ENCODE data around the gene PATJ.
A peak's percentile ranks its signal among the peaks of the same experiment; 100 is the strongest.
"Not testable (repeated sequence)": the region's sequence is repeated elsewhere in the genome, so short reads cannot be mapped to it uniquely, and the experiment has no call there.

PATJ gene

DNA sequence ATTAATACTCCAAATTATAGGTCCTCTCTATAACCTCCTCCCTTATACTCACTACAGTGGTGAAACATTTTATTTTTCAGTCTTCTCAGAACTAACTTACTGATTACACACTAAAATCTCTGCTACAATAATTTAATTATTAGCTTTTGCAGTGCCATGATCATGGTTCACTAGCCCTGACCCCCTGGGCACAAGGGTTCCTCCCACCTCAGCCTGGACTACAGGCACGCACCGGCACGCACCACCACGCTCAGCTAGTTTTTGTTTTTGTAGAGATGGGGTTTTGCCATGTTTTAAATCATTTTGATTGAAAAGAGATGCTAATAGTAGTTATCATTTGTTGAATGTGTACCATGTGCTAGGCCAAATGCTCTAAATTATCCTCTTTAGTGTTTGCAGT, 6.3 kb downstream of the PATJ start:
- no peak for DNase-seq (ENCODE audit: low spot score)

GRCh38 chr1:61749574-61749973, 7.3 kb downstream of the PATJ start:
- no peak for DNase-seq (ENCODE audit: low spot score)

GRCh38 chr1:61752921-61753389, 10.7 kb downstream of the PATJ start:
- no peak for DNase-seq (ENCODE audit: low spot score)

GRCh38 chr1:61753998-61754508, 11.8 kb downstream of the PATJ start:
- no peak for DNase-seq (ENCODE audit: low spot score)

DNA sequence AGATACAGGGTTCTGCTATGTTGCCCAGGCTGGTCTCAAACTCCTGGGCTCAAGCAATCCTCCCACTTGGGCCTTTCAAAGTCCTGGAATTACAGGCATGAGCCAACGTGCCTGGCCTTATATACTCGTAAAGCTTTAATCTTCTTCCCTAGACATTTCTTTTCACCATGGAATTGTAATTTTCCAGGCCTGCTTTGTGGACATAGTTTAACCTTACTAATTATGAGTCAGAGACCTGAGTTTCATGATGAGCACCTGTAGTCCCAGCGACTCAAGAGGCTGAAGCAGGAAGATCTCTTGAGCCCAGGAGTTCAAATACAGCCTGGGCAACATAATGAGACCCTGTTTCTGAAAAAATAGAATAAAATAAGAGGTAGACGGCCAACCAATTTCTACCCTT, 12.3 kb downstream of the PATJ start:
- no peak for DNase-seq (ENCODE audit: low spot score)

DNA sequence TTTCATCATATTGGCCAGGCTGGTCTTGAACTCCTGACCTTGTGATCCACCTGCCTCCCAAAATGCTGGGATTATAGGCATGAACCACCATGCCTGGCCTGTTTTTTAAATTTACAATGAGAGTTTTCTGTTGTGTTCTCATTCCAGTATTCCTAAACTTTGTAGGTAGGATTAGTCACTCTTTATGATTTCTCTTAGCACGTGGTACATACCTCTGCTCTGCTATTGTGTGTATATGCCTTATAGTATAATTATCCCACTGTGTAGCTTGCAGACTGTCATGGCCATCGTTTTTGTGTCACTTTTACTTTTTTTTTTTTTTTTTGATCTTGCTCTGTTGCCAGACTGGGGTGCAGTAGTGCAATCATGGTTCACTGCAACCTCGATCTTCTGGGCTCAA, 14.5 kb downstream of the PATJ start:
- DNase-seq (ENCODE audit: low spot score), result no peak

DNA sequence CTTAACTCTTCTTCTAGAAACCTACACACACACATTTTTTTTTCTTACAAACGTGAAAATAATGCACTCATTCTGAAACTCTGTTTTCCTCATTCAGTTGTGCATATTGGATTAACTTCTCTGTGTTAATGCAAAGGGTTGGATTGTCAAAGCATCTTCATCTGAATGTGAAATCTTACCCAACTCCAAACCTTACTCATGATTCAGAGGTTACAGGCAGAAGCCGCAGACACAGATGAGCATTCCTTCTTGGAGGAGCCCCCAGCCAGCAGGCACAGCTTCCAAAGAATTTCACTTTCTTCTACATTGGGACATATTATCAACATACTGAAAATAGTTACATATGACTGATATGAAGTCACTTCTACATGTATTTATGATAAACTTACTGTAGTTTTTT, 15.7 kb downstream of the PATJ start:
- DNase-seq (ENCODE audit: low spot score), result no peak

DNA sequence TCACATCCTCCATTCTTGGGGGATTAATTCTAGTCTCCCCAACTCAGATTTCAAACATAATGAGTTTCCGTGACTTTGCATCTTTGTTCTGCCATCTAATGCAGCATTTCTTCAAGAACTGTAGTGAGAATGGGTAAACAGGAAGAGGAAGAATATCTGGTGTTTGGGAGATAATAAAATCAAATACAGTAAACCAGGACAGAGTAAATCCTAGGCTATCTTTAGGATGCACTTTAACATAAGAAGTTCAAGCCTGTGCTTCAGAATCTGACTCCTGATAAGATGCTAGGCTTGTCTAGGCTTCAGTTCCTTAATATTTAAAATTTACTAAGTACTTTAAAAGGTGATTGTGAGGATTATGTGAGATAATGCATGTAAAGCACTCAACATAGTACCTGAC, 27.9 kb downstream of the PATJ start:
- DNase-seq (ENCODE audit: low spot score), result no peak

GRCh38 chr1:61776091-61776490, 33.8 kb downstream of the PATJ start:
- no peak for DNase-seq (ENCODE audit: low spot score)

DNA sequence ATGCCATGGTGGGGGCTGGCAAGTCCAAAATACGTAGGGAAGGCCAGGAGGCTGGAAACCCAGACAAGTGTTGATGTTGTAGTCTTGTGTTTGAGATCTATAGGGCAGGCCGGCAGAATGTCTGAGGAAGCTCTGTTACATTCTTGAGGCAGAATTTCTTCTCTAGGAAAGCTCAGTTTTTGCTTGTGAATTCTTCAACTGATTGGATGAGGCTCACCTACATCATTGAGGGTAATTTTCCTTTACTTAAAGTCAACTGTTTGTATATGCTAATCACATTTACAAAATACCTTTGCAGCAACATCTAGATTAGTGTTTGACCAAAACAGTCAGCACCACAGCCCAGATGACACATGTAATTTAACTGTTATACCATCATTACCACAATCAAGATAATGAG, 37.0 kb downstream of the PATJ start:
- DNase-seq (ENCODE audit: low spot score), result no peak

GRCh38 chr1:61781151-61781550, 38.9 kb downstream of the PATJ start:
- DNase-seq (ENCODE audit: low spot score), result no peak

- no peak for DNase-seq (ENCODE audit: low spot score)
Observed at GRCh38 chr1:61782771-61783170, 40.5 kb downstream of the PATJ start.

DNA sequence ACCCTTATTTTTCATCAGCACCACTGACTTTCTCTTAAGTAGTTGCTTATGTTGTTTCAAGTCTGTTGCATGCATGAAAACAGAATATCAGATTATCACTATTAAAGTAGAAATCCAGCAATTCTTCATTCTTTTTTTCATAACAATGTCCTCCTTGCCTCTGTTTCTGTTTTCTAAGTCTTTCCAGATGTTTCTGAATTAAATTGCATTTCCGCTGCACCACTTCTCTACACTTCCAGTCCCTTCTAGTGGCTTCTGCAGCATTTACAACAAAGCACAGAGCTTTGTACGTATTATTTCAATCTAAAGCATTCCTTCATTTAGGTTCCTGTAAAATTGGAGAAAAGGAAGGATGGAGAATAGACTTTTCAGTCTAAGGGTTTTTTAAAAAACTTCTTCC, 42.4 kb downstream of the PATJ start:
- DNase-seq (ENCODE audit: low spot score), result no peak

DNA sequence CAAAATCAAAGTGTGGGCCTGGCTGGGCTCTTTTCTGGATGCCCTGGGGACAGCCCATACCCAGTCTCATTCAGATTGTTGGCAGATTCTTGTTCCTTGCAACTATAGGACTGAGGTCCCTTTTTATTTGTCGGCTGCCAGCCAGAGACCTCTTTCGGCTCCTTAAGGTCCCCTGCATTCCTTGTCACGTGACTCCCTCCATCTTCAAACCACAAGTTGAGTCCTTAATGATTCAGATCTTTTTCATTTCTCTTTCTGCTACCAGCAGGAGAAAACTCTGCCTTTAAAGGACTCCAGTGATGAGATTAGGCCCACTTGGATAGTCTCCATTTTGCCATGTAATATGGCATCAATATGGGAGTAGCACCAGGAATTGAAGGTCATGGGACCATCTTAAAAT, 48.6 kb downstream of the PATJ start:
- DNase-seq (ENCODE audit: low spot score), result no peak

GRCh38 chr1:61797045-61797755, 54.9 kb downstream of the PATJ start:
- DNase-seq (ENCODE audit: low spot score), result peak; percentile 9

DNA sequence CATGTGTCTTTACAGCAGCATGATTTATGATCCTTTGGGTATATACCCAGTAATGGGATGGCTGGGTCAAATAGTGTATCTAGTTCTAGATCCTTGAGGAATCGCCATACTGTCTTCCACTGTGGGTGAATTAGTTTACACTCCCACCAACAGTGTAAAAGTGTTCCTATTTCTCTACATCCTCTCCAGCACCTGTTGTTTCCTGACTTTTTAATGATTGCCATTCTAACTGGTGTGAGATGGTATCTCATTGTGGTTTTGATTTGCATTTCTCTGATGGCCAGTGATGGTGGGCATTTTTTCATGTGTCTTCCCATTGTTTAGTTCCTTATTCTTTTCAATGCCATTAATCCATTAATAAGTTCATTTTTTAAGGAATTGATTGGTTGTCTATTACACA, 58.8 kb downstream of the PATJ start:
- DNase-seq (ENCODE audit: low spot score), result not testable (repeated sequence)

GRCh38 chr1:61807606-61808140, 65.4 kb downstream of the PATJ start:
- DNase-seq (ENCODE audit: low spot score), result no peak

DNA sequence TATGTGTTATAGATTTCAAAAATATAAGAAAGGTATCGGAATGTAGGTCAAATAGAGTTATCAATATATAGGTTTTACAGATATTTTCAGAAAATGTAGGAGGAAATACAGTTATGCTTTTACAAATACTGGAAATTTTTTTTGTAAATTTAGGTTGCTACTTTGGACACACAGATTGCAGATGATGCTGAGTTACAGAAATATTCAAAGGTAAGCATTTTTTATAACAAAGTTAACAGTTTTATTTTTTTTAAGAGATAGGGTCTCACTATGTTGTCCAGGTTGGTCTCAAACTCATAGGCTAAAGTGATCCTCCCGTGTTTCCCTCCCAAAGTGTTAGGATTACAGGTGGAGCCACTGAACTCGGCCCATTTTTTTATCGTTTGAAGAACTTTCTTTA, 66.0 kb downstream of the PATJ start:
- DNase-seq (ENCODE audit: low spot score), result no peak

- DNase-seq (ENCODE audit: low spot score), result no peak
Observed at GRCh38 chr1:61808968-61809367, 66.7 kb downstream of the PATJ start.

- no peak for DNase-seq (ENCODE audit: low spot score)
Observed at GRCh38 chr1:61812916-61813315, 70.6 kb downstream of the PATJ start.

DNA sequence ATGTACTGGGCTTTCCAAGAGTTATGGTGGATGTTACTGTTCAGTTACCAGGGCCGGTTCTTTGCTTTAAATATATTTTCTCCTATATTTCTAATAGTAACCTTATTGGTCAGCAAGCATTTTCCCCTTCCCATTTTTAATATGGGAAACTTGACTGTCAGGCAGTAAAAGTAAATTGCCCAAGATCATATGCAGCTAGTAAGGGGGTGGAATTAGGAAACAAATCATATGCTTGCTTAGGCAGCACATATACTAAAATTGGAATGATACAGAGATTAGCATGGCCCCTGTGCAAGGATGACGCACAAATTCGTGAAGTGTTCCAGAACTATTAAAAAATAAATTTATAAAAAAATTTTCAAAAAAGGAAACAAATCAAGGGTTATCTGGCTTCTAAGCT, 73.9 kb downstream of the PATJ start:
- no peak for DNase-seq (ENCODE audit: low spot score)

GRCh38 chr1:61818992-61819391, 76.7 kb downstream of the PATJ start:
- no peak for DNase-seq (ENCODE audit: low spot score)

DNA sequence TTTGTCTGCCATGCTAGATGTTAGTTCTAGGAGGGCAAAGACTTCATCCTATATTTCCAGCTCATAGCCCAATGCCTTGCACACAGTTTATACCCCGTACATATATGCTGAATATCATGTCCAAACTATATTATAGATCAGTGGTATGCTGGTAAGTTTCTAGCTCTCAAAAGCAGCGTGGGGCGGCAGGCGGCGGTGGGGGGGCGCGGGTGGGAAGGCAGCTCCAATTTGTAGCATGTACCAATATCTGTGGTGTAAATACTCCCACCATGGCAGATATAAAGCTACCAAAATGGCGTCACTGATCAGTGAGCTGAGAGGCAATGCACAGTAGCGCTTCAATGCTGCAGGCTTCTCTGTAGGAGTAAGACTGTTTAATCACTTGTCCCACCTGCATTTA, 77.1 kb downstream of the PATJ start:
- no peak for DNase-seq (ENCODE audit: low spot score)

DNA sequence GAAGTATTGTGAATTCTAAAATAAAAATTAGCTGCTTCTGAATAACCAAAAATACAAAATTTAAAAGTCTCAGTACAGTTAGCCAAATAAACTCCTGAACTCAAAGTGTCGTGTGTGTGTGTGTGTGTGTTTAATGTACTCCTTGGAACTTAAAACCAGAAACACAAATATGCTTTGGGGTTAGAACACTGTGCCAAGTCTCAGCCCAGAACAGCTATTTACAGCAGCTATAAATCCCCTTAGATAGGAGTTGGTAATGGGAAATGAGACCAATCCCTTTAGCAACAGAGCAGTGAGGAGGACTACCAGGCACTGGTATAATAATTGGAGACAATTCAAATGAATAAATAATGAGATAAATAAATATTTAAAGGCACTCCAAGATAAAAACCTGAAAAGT, 83.1 kb downstream of the PATJ start:
- no peak for DNase-seq (ENCODE audit: low spot score)

Measured in RKO (cell line).